Endothelial cell of umbilical vein (primary cell): ENCODE data around the gene IGFBP1.

Source experiments
- MYC ChIP-seq: IDR thresholded peaks from one replicate; pipeline ENCODE4 v1.6.1; 2011; ENCODE audit warnings: mild to moderate bottlenecking, low read depth, low read length
- POLR2A ChIP-seq: IDR thresholded peaks from 2 replicates; pipeline ENCODE4 v1.6.1; 2012; ENCODE audit warnings: low read depth, mild to moderate bottlenecking, control low read depth, low read length
- TF ChIP-seq, protein P1 (sequence below), 2 donors: IDR thresholded peaks; 1 replicate in 1 of 2; 2 replicates in 1 of 2; pipeline ENCODE4 v1.5.1; 2011; ENCODE audit warnings: low read length in 2 of 2, mild to moderate bottlenecking in 2 of 2, moderate library complexity in 2 of 2, control low read depth in 1 of 2, inconsistent platforms in 1 of 2, low read depth in 1 of 2; ENCODE audit not compliant: insufficient read depth in 1 of 2; ENCODE audit errors: extremely low read depth in 1 of 2

DNA sequence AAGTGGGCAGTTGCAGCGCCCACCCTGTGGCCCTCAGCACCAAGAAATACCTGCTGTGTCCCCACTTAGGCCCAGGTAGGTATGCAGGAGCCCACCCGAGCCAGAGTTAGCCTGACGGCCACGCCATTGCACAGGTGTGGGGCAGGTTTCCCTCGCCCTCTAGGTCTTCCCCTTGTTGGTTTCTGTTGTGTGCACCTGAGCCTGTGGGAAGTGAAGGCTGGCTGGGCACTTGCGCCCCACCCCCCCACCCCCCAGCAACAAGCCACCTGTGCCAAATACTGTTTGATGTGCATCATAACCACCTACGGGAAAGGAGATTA, 15.3 kb upstream of the IGFBP1 start, which contains the start of gene CCDC201:
- TF ChIP-seq, protein P1, sequence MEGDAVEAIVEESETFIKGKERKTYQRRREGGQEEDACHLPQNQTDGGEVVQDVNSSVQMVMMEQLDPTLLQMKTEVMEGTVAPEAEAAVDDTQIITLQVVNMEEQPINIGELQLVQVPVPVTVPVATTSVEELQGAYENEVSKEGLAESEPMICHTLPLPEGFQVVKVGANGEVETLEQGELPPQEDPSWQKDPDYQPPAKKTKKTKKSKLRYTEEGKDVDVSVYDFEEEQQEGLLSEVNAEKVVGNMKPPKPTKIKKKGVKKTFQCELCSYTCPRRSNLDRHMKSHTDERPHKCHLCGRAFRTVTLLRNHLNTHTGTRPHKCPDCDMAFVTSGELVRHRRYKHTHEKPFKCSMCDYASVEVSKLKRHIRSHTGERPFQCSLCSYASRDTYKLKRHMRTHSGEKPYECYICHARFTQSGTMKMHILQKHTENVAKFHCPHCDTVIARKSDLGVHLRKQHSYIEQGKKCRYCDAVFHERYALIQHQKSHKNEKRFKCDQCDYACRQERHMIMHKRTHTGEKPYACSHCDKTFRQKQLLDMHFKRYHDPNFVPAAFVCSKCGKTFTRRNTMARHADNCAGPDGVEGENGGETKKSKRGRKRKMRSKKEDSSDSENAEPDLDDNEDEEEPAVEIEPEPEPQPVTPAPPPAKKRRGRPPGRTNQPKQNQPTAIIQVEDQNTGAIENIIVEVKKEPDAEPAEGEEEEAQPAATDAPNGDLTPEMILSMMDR (IDR thresholded peaks at IDR 0.05; ENCODE audit: extremely low read depth in 1 of 2, insufficient read depth in 1 of 2, low read depth in 1 of 2, low read length in 2 of 2): no peak
- TF ChIP-seq POLR2A (no peak), MYC (no peak)
